Loucy (cell line): ENCODE measurements around the gene SLC9A9.

Experiments used
- EZH2phosphoT487 ChIP-seq: fragments of 200-600 bp; IDR thresholded peaks from 2 replicates; pipeline ENCODE4 v1.6.1; 2018; ENCODE audit warnings: antibody characterized with exemption, mild to moderate bottlenecking, moderate library complexity, borderline replicate concordance
- TF ChIP-seq, protein P1 (sequence below): fragments of 200-600 bp; sonication (generic); conservative IDR thresholded peaks from 2 replicates; pipeline ENCODE4 v1.5.1; 2014; ENCODE audit warnings: mild to moderate bottlenecking, antibody characterized with exemption, low read length

DNA sequence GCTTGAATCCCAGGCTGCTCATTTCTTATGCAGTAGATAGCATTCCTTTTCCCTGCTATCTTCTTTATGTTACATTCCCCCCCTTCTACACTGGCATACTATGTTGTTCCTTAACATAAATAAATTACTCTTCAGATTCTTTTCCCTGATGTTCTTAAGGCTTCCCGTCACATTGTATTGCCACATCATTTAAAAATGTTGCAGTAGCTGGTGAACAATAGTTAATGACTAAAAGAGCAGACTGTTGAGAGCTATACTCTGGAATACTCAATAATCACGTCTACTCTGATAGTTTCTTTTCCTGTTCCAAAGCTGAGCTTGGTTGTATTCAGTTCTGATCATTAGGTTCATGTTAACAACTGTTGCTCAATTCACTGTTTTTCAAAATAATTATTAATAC is 508.8 kb downstream of the SLC9A9 start:
- TF ChIP-seq, protein P1, sequence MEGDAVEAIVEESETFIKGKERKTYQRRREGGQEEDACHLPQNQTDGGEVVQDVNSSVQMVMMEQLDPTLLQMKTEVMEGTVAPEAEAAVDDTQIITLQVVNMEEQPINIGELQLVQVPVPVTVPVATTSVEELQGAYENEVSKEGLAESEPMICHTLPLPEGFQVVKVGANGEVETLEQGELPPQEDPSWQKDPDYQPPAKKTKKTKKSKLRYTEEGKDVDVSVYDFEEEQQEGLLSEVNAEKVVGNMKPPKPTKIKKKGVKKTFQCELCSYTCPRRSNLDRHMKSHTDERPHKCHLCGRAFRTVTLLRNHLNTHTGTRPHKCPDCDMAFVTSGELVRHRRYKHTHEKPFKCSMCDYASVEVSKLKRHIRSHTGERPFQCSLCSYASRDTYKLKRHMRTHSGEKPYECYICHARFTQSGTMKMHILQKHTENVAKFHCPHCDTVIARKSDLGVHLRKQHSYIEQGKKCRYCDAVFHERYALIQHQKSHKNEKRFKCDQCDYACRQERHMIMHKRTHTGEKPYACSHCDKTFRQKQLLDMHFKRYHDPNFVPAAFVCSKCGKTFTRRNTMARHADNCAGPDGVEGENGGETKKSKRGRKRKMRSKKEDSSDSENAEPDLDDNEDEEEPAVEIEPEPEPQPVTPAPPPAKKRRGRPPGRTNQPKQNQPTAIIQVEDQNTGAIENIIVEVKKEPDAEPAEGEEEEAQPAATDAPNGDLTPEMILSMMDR: no peak
- TF ChIP-seq EZH2phosphoT487: no peak
